HG03095 (cell line): ENCODE results near the gene HOXA9.

Experiments
- ATAC-seq: cut with Tn5 transposase; IDR thresholded peaks from one replicate; pipeline ENCODE4 v1.9.1; 2021; ENCODE audit warnings: moderate library complexity; ENCODE audit not compliant: unreplicated experiment

Gene HOXA9

GRCh38 chr7:27165089-27165995 is at the start of gene HOXA9:
Gene HOXA9 (minus strand): TSS chr7:27165537. CDS start chr7:27165457, 80 bp downstream.
- no peak for ATAC-seq

DNA sequence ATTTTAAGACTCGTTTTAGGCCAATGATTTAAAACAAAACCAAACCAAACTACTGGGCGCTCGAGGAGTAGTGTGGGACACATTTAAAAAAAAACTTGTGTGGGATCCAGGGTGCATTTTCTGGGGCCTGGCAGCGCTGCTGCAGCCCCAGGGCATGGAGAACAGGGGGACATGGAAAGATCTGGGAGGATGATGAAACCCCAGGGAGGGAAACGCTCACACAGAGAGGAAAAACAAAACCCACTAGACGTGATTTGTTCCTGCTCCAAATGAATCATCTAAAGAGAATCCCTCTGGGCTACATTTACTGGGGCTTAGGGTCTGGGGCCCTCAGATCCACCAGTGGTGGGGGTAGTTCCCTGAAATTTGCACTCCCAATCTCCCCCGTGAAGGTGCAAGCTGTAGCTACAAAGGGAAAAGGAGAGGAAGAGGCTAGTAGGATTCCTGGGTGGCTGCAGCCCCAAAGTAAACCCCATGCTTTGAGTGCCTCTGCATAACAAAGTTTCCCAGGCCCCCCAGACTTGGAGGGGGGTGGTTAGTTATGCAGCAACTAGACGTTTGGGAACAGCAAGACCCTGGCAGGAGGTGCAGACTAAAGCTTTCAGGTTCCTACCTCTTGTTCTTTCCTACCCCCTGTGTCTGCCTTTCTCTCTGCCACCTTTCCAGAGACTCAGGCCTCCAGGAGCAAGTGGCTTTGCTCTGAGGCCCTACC is 49.1 kb upstream of the HOXA9 start:
- ATAC-seq: no peak

DNA sequence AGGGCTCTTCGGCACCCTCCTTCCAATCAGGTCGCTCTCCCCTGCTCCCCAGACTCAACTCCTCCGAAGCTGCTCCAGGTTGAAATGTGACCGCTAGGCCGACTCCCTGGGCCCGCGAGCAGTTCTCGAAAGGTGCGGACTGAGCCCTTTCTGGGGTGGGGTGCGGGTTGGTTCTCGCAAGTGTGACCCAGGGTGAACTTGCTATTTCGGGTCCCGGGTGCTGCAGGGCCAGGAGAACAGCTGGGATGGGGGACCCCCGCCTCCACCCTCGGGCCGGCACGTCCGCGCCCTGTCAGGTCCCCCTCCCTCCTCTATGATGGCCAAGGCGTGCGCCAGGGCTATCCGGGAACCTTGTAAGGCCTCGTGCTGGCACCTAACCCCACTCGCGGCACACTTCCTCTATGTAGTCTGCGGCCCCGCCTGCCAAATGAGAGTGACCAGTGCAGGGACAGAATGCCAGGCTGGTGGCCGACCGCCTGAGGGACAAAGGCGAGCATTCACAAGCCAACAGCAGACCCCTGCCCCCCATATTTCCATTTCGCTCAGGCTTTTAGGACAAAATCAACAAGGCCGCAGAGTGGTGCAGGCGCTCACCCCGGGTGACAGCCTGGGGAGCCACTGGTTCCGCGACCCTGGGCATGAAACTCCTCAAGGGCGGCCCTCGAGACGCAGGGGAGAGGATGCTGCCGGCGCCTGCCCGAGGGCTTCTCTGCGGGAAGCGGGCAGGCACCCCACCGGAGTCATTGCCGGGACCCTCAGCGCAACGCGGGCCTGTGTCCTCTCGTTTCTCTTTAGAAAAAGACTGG is 48.3 kb upstream of the HOXA9 start:
- no peak for ATAC-seq

GRCh38 chr7:27212497-27213432 is 47.4 kb upstream of the HOXA9 start:
- ATAC-seq: no peak

DNA sequence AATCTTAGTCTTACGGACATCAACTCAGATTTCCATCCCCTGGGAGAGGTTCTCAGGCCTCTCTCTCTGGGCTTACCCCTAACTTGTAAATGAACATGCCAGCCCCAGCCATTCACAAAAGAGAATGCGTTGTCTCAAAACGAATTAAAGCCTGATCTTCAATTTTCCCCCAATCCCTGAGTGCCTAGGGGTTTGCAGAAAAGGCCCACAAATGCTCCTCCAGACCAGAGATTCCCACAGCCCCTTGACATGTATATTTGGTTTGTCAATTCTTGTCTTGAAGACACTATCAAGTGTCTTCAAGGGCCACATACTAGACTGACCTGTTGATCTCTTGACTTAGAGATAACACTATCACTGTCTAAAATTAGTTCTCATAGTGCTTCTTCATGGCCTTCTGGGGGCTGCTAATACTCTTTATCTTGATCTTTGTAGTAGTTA is 46.4 kb upstream of the HOXA9 start:
- no peak for ATAC-seq

GRCh38 chr7:27211084-27211446 is 45.7 kb upstream of the HOXA9 start:
- ATAC-seq: no peak

GRCh38 chr7:27210441-27211083 is 45.2 kb upstream of the HOXA9 start:
- ATAC-seq: no peak

DNA sequence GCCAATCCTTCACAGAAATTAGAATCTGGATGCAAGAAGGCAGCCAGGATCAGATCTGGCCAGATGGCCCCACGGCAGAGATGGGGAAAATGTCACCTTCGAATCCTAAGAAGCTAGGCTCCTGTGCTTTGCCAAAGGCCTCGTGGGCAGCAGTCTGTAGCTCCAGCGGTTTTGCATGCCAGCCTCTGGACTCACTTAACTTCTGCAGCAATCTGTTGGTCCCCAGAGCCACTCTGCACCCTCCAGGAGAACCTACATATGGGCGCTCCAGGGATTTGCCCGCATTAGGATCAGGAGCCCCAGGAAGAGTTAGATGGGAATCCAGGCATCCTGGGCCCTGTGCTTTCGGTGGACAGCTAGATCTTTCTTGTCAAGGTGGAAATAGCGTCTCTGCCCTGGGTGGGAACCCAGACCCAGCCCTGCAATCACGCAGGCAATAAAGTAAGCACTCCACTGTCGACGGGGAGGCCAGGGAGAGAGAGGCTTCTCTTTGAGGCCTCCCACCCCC is 44.6 kb upstream of the HOXA9 start:
- ATAC-seq: no peak

GRCh38 chr7:27208998-27209397 is 43.7 kb upstream of the HOXA9 start:
- ATAC-seq: no peak

- ATAC-seq: no peak
Measured at GRCh38 chr7:27207348-27207985, 42.1 kb upstream of the HOXA9 start.

DNA sequence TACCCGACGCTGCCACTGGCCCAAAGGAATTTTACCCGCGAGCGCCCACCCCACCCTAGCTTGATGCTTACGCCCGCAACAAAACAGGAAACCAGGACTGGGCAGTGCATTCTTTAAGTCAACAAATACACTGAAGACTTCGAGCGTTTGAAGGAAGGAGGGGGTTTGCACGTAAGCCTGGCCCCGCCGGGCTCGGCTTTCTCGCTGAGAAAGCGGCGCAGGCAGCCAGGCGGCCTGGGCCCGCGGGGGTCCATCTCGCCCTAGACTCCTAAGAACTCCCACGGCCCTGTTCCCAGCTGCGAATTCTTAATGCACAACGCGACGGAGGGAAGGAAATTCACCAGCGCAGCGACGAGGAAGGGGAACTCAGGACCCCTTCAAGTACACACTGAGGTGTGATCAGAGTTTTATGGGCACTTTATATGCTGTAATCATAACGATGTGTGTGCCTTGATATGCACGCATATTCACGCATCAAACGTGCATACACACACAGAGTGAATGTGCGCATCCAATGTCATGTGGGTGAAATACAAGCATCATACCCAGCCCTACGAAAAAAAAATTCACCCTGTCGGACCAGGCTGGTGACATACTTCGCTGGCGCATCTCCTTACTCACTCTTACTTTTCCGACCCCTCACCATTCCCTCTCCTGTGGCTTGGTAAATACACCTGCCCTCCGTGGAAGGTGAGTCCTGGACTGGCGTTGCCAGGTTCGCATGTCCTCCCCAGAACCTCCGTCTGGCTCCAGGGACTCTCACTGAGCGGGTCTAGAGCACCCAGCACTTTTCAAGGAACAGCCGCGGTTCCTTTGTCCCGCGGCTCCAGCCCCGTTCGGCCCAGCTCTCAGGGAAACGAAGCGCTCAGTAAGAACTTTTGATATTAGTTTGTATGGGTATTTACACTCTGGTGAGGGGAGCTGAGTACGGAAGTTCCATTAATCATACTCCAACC is 40.3 kb upstream of the HOXA9 start:
- no peak for ATAC-seq

- ATAC-seq: no peak
Measured at GRCh38 chr7:27204851-27205322, 39.5 kb upstream of the HOXA9 start.

DNA sequence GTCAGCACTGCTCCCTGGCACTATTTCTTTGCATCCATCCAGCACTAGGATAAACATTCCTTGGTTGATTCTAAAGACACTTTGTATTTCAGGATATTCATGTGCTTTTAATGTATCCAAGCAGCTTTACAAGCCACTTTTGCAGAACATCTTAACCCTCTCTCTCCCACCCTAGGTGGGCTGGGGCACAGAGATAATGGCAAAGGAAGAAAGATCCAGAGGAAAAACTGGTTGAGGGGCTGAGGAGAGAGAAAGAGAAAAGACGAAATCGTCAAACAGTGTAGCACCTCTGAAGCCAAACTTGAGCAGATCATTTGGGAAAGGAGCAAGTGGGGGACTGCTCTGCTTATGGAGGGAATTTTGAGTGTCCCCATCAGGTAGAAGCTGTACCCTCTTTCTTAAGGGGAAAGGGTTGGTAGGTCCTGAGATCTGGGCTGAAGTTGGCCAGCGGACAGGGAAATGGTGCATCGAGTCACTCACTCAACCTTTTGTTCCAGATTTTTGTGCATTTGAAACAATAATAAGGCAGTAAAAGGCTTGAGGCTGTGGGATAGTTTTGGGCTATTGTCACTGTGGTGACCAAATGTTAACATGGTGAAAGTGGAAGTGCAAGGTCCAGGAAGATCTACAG is 38.7 kb upstream of the HOXA9 start:
- no peak for ATAC-seq

DNA sequence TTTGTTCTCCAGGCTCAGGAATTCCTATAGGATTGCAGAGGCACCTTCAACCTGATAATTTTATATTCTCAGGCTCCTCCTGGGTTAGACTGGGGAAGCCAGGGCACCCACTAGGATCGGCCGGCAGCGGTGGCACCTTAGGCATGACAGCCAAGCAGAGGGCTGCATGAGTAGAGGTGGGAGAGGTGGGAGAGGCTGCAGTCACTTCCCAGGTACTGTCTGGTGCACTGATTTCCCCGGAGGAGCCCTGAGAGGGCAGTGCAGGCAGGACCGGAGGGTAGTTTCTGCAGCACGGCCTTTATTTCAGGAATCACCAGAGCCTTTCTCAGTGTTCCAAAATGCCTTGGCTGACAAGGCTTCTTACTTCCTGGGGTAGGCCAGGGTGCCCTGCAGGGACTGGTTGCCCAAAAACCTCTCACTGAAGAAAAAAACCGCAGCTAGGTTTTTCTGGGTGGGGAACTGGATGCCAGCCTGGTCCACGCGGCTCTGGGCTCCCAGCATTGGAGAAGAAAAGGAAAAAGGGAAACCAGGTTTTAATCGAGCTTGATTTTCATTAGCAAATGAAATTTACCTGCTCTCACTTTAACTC is 38.1 kb upstream of the HOXA9 start:
- no peak for ATAC-seq

- ATAC-seq: no peak
Measured at GRCh38 chr7:27202862-27203134, 37.5 kb upstream of the HOXA9 start.

GRCh38 chr7:27202018-27202861 is 36.9 kb upstream of the HOXA9 start:
- no peak for ATAC-seq
